Uterus (tissue), 2 donors: ENCODE results near the gene SLC10A6.

Source experiments
- POLR2A ChIP-seq, 2 donors: fragments of 450-650 bp; IDR thresholded peaks; one replicate each; pipeline ENCODE4 v1.6.1; 2016; ENCODE audit warnings: antibody characterized with exemption in 2 of 2, mild to moderate bottlenecking in 1 of 2, moderate library complexity in 1 of 2
- TF ChIP-seq, protein P1 (sequence below), 4 experiments: fragments of 200-600 bp in 2 of 4; fragments of 450-650 bp in 2 of 4; sonication (generic) in 2 of 4; IDR thresholded peaks; one replicate each; pipeline ENCODE4 v1.5.1; 2016 to 2019; ENCODE audit warnings: antibody characterized with exemption in 4 of 4, mild to moderate bottlenecking in 2 of 4, moderate library complexity in 1 of 4

DNA sequence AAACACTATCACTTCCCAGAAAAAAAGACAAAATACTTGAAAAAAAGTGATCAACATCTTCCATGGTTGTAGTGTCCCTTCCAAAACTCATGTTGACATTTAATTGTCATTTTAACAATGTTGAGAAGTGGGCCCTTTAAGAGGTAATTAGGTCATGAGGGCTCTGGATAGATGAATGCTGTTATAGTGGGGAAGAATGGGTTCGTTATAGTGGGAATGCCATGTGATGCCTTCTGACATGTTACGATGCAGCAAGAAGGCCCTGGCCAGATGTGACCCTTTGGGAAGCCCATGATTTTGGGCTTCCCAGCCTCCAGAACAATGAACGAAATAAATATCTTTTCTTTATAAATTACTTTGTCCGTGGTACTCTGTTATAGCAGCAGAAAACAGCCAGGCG, 4.0 kb upstream of the SLC10A6 start:
- TF ChIP-seq, protein P1, sequence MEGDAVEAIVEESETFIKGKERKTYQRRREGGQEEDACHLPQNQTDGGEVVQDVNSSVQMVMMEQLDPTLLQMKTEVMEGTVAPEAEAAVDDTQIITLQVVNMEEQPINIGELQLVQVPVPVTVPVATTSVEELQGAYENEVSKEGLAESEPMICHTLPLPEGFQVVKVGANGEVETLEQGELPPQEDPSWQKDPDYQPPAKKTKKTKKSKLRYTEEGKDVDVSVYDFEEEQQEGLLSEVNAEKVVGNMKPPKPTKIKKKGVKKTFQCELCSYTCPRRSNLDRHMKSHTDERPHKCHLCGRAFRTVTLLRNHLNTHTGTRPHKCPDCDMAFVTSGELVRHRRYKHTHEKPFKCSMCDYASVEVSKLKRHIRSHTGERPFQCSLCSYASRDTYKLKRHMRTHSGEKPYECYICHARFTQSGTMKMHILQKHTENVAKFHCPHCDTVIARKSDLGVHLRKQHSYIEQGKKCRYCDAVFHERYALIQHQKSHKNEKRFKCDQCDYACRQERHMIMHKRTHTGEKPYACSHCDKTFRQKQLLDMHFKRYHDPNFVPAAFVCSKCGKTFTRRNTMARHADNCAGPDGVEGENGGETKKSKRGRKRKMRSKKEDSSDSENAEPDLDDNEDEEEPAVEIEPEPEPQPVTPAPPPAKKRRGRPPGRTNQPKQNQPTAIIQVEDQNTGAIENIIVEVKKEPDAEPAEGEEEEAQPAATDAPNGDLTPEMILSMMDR (IDR thresholded peaks at IDR 0.05): no peak
- no peak for TF ChIP-seq POLR2A (IDR thresholded peaks at IDR 0.05)
